ENCODE measurements around the gene IFNA21. TPM values are rescaled to one million over a fixed set of nuclear protein-coding genes. Genes with fewer than 3 reads are reported as not detected.

Gene IFNA21
- total and polyA plus RNA-seq, 2 of the 8 experiments (the other 6 are each of a cell fraction or from before 2014, with no cell fraction given): not detected

DNA sequence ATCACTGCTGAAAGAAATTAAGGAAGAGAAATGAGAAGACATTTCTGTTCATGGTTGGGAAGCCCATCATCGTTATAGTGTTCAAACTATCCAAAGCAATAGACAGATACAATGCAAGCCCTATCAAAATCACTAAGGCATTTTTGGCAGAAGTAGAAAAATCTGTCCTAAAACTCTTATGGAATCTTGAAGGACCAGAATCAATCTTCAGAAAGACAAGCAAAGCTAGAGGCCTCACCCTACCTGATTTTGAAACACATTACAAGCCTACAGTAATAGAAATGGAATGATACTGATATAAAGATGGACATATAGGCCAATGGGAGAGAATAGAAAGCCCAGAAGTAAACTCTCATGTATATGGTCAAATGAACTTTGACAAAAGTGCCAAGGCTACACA, 4.9 kb upstream of the IFNA21 start:
- no peak overlapping the region for H3K14ac ChIP-seq (ENCODE audit: insufficient read length)

More for the DNA sequence above, 4.9 kb upstream of the IFNA21 start:
- Histone ChIP-seq H3K27me3 (replicated peaks in 1 of 4; ENCODE audit: control insufficient read depth in 3 of 4, extremely low read depth in 1 of 4, insufficient read depth in 3 of 4, low read length in 3 of 4) (no peaks in the 10 kb centered on the region), H3K18ac (ENCODE audit: extremely low read depth, low read length) (no peak overlapping the region), H4K5ac (ENCODE audit: insufficient read length, low read depth, low read length) (no peak overlapping the region), H2AK5ac (ENCODE audit: low read depth, low read length) (no peak overlapping the region), H3K4me1 (replicated peaks in 1 of 4; ENCODE audit: control insufficient read depth in 3 of 4, insufficient read depth in 4 of 4, low read length in 3 of 4) (no peaks in the 10 kb centered on the region), H3K56ac (replicated peaks; ENCODE audit: insufficient read length, low read depth, low read length) (no peak overlapping the region), H3K4me2 (ENCODE audit: insufficient read depth in 1 of 2, low read depth in 2 of 2, low read length in 2 of 2) (no peak overlapping the region), H3K79me2 (ENCODE audit: control insufficient read depth in 1 of 2, insufficient read depth in 2 of 2, low read length in 2 of 2) (no peaks in the 10 kb centered on the region), H4K91ac (replicated peaks; ENCODE audit: insufficient read length, low read length) (no peak overlapping the region), H2BK15ac (ENCODE audit: low read length) (no peak overlapping the region), H2AFZ (ENCODE audit: low read length) (no peak overlapping the region), H2BK120ac (replicated peaks; ENCODE audit: low read depth, low read length) (no peak overlapping the region), H3K79me1 (ENCODE audit: low read depth, low read length) (no peaks in the 10 kb centered on the region), H2BK12ac (ENCODE audit: low read depth, low read length) (no peak overlapping the region), H3K27ac (ENCODE audit: low read depth, low read length) (no peak overlapping the region), H3K36me3 (ENCODE audit: control insufficient read depth in 2 of 4, insufficient read depth in 4 of 4, low read length in 3 of 4) (no peaks in the 10 kb centered on the region), H3K23ac (ENCODE audit: insufficient read length) (no peak overlapping the region), H4K8ac (ENCODE audit: extremely low read depth, insufficient read depth, low read length) (no peak overlapping the region), H4K20me1 (replicated peaks in 1 of 2; ENCODE audit: control insufficient read depth in 1 of 2, insufficient read depth in 2 of 2, low read length in 2 of 2) (no peaks in the 10 kb centered on the region), H3K9ac (replicated peaks in 1 of 4; ENCODE audit: extremely low read depth in 1 of 4, low read depth in 3 of 4, low read length in 3 of 4) (no peak overlapping the region), H3K9me3 (ENCODE audit: insufficient read depth in 2 of 2, low read depth in 1 of 2, low read length in 1 of 2) (no peaks in the 10 kb centered on the region), H2BK20ac (ENCODE audit: low read length) (no peak overlapping the region), H2BK5ac (ENCODE audit: low read depth, low read length) (no peak overlapping the region), H3K4ac (replicated peaks; ENCODE audit: insufficient read length, low read depth, low read length) (no peak overlapping the region), H3K4me3 (ENCODE audit: extremely low read depth in 1 of 4, insufficient read depth in 2 of 4, low read depth in 3 of 4, low read length in 4 of 4) (no peak overlapping the region), H3K23me2 (ENCODE audit: low read depth, low read length) (no peaks in the 10 kb centered on the region)
- WGBS, 2 experiments (ENCODE audit: extremely low coverage in 1 of 2, insufficient coverage in 1 of 2, insufficient read length in 1 of 2, insufficient replicate concordance in 2 of 2, low coverage in 1 of 2, low lambda C conversion rate in 2 of 2, missing lambda C conversion rate in 1 of 2): 88% methylated on average over 1 of the region's 1 CpG; no CpG with 5 or more reads in 1 of the 2 experiments
- DNase-seq (ENCODE audit: low read depth in 1 of 2, low spot score in 2 of 2) (no peak), FAIRE-seq (no peak)
- TF ChIP-seq TAF1 (IDR thresholded peaks at IDR 0.05; ENCODE audit: low read depth, low read length) (no peak), NANOG (IDR thresholded peaks at IDR 0.05; ENCODE audit: insufficient read depth, low read depth, low read length, poor library complexity, severe bottlenecking) (no peak), EZH2 (IDR thresholded peaks at IDR 0.05; ENCODE audit: low read depth, low read length, severe bottlenecking) (no peak), BACH1 (IDR thresholded peaks at IDR 0.05; ENCODE audit: low read length) (no peak), CBX8 (IDR thresholded peaks at IDR 0.05; ENCODE audit: borderline replicate concordance, low read depth, low read length) (no peak), SRF (IDR thresholded peaks at IDR 0.05; ENCODE audit: low read depth, low read length) (no peak)
- ChIA-PET CTCF (ENCODE audit: partially characterized antibody) (no interaction called here), POLR2A (ENCODE audit: partially characterized antibody) (no interaction called here)

Measured in H1 (cell line).